ENCODE data around the gene CYB5B.

Gene CYB5B

GRCh38 chr16:69448470-69449193 is 24.2 kb downstream of the CYB5B start:
- no peak for DNase-seq (ENCODE audit: low read depth)

GRCh38 chr16:69451166-69451565 is 26.7 kb downstream of the CYB5B start:
- no peak for DNase-seq (ENCODE audit: low read depth)

GRCh38 chr16:69453936-69454335 is 29.5 kb downstream of the CYB5B start:
- no peak for DNase-seq (ENCODE audit: low read depth)

GRCh38 chr16:69463876-69464275 is 39.5 kb downstream of the CYB5B start:
- no peak for DNase-seq (ENCODE audit: low read depth)

- no peak for DNase-seq (ENCODE audit: low read depth)
These were observed 40.8 kb downstream of the CYB5B start for GRCh38 chr16:69465083-69465721.

- no peak for DNase-seq (ENCODE audit: low read depth)
These were observed 41.5 kb downstream of the CYB5B start for GRCh38 chr16:69465881-69466280.

- DNase-seq (ENCODE audit: low read depth), result no peak
These were observed 42.1 kb downstream of the CYB5B start for GRCh38 chr16:69466547-69466946.

GRCh38 chr16:69467080-69467479 is 42.7 kb downstream of the CYB5B start:
- DNase-seq (ENCODE audit: low read depth), result no peak

- DNase-seq (ENCODE audit: low read depth), result no peak
These were observed 43.2 kb downstream of the CYB5B start for GRCh38 chr16:69467531-69468204.

- DNase-seq (ENCODE audit: low read depth), result no peak
These were observed 45.6 kb downstream of the CYB5B start for GRCh38 chr16:69469807-69470561.

GRCh38 chr16:69471121-69471520 is 46.7 kb downstream of the CYB5B start:
- no peak for DNase-seq (ENCODE audit: low read depth)

- DNase-seq (ENCODE audit: low read depth), result no peak
These were observed 50.0 kb downstream of the CYB5B start for GRCh38 chr16:69474408-69474807.

GRCh38 chr16:69476920-69477443 is 52.6 kb downstream of the CYB5B start:
- DNase-seq (ENCODE audit: low read depth), result no peak

- DNase-seq (ENCODE audit: low read depth), result no peak
These were observed 53.1 kb downstream of the CYB5B start for GRCh38 chr16:69477546-69477945.

GRCh38 chr16:69478685-69479084 is 54.3 kb downstream of the CYB5B start:
- DNase-seq (ENCODE audit: low read depth), result no peak

- no peak for DNase-seq (ENCODE audit: low read depth)
These were observed 55.4 kb downstream of the CYB5B start for GRCh38 chr16:69479775-69480174.

GRCh38 chr16:69481901-69482341 is 57.5 kb downstream of the CYB5B start:
- no peak for DNase-seq (ENCODE audit: low read depth)

GRCh38 chr16:69482410-69482991 is 58.1 kb downstream of the CYB5B start:
- no peak for DNase-seq (ENCODE audit: low read depth)

- no peak for DNase-seq (ENCODE audit: low read depth)
These were observed 59.2 kb downstream of the CYB5B start for GRCh38 chr16:69483611-69484010.

GRCh38 chr16:69485361-69485760 is 60.9 kb downstream of the CYB5B start:
- DNase-seq (ENCODE audit: low read depth), result no peak

GRCh38 chr16:69485816-69486215 is 61.4 kb downstream of the CYB5B start:
- DNase-seq (ENCODE audit: low read depth), result no peak

GRCh38 chr16:69486272-69486671 is 61.9 kb downstream of the CYB5B start:
- no peak for DNase-seq (ENCODE audit: low read depth)

All from activated gamma-delta T cell treated with anti-CD3 and anti-CD28 coated beads, Interleukin-2, amount 50 U/mL, for 16 hours (primary cell).